Measurements from ENCODE around the gene PPDPF. TPM values are rescaled to one million over a fixed set of nuclear protein-coding genes. Genes with fewer than 3 reads are reported as not detected.

PPDPF gene
- total and polyA plus RNA-seq, 2 of the 8 experiments (the other 6 are each of a cell fraction or from before 2014, with no cell fraction given): 30.5 to 138 TPM

DNA sequence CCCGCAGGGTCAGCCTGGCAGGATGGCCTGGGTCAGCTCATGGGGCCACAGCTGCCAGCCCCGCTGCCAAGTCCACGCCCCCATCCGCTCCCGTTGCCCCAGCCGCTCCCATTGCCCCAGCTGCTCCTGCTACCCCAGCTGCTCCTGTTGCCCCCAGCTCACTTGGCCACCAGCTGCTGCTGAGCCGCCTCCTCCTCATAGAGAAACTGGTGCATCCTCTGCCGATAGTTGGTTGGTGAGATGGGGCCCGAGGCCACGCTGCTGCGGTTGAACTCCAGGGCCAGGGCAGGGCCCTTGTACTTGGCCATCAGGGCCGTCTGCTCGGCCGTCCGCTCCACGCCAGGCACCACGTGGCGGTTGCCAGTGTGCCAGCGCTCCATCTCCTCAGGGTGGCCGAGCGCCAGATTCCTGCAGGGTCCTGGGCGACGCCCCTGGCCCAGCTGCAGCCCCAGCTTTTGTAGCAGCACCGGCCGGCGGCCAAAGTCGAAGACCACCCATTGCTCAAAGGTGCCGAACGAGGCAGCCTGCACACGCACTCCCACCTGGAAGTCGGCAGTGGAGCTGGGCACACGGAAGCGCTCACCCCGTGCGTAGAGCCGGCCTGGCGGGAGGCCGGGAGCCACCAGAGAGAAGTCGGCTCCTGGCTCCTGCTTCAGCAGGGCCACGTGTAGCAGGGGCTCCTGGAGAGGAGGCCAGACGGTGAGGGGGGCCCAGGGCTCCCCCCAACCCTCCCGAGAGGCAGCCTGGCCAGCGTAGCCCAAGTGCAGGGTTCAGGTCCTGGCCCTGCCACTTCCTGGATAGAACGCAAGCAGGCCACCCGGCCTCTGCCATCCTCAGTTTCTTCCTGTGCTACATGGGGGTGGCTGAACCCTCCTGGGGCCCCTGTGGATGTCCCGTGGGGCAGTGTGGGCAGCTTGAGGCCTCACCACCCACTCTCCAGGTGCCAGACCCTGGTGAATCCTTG, 48.7 kb downstream of the PPDPF start:
- ChIA-PET POLR2A (ENCODE audit: partially characterized antibody) (no interaction called here), CTCF (ENCODE audit: partially characterized antibody) (interaction anchor here (1.2 to 2.6 kb wide), 3 partner anchors 11 to 31 kb away, joined by 3 to 8 read pairs (median 4); no protein-coding TSS in a partner anchor)
- peak overlapping the region; percentile 51; the same call in 1 of the 2 replicates for H4K8ac ChIP-seq (ENCODE audit: extremely low read depth, insufficient read depth, low read length)
- H3K9me3 ChIP-seq (ENCODE audit: insufficient read depth in 2 of 2, low read depth in 1 of 2, low read length in 1 of 2): no peaks in the 10 kb centered on the region
- no peak overlapping the region for H3K18ac ChIP-seq (ENCODE audit: extremely low read depth, low read length)
- no peak overlapping the region; a peak in 1 of 7 replicates for H3K9ac ChIP-seq (replicated peaks in 1 of 4; ENCODE audit: extremely low read depth in 1 of 4, low read depth in 3 of 4, low read length in 3 of 4)
- no peak overlapping the region for H3K14ac ChIP-seq (ENCODE audit: insufficient read length)
- no peaks in the 10 kb centered on the region; a peak in 1 of 8 replicates for H3K36me3 ChIP-seq (ENCODE audit: control insufficient read depth in 2 of 4, insufficient read depth in 4 of 4, low read length in 3 of 4)
- H2BK12ac ChIP-seq (ENCODE audit: low read depth, low read length): no peak overlapping the region
- no peaks in the 10 kb centered on the region; a peak in 1 of 7 replicates for H3K27me3 ChIP-seq (replicated peaks in 1 of 4; ENCODE audit: control insufficient read depth in 3 of 4, extremely low read depth in 1 of 4, insufficient read depth in 3 of 4, low read length in 3 of 4)
- no peak overlapping the region for H2BK120ac ChIP-seq (replicated peaks; ENCODE audit: low read depth, low read length)
- H3K4me2 ChIP-seq (ENCODE audit: insufficient read depth in 1 of 2, low read depth in 2 of 2, low read length in 2 of 2): no peak overlapping the region
- H4K20me1 ChIP-seq (replicated peaks in 1 of 2; ENCODE audit: control insufficient read depth in 1 of 2, insufficient read depth in 2 of 2, low read length in 2 of 2): peaks cover 0 to 3% of the 10 kb centered on the region in 2 experiments
- H2BK20ac ChIP-seq (ENCODE audit: low read length): no peak overlapping the region
- no peak overlapping the region for H3K23ac ChIP-seq (ENCODE audit: insufficient read length)
- H4K91ac ChIP-seq (replicated peaks; ENCODE audit: insufficient read length, low read length): no peak overlapping the region
- WGBS, 2 experiments (ENCODE audit: extremely low coverage in 1 of 2, insufficient coverage in 1 of 2, insufficient read length in 1 of 2, insufficient replicate concordance in 2 of 2, low coverage in 1 of 2, low lambda C conversion rate in 2 of 2, missing lambda C conversion rate in 1 of 2): 90% methylated on average over 42 of the region's 46 CpGs; no CpG with 5 or more reads in 1 of the 2 experiments
- no peak overlapping the region for H2BK5ac ChIP-seq (ENCODE audit: low read depth, low read length)
- no peaks in the 10 kb centered on the region for H3K79me2 ChIP-seq (ENCODE audit: control insufficient read depth in 1 of 2, insufficient read depth in 2 of 2, low read length in 2 of 2)
- FAIRE-seq: no peak
- no peak overlapping the region for H3K4me3 ChIP-seq (ENCODE audit: extremely low read depth in 1 of 4, insufficient read depth in 2 of 4, low read depth in 3 of 4, low read length in 4 of 4)
- H3K27ac ChIP-seq (ENCODE audit: low read depth, low read length): no peak overlapping the region
- no peak overlapping the region for H3K56ac ChIP-seq (replicated peaks; ENCODE audit: insufficient read length, low read depth, low read length)
- H4K5ac ChIP-seq (ENCODE audit: insufficient read length, low read depth, low read length): no peak overlapping the region
- no peak for DNase-seq (ENCODE audit: low read depth in 1 of 2, low spot score in 2 of 2)
- no peak overlapping the region for H3K4ac ChIP-seq (replicated peaks; ENCODE audit: insufficient read length, low read depth, low read length)
- H3K4me1 ChIP-seq (replicated peaks in 1 of 4; ENCODE audit: control insufficient read depth in 3 of 4, insufficient read depth in 4 of 4, low read length in 3 of 4): peaks cover 0 to 4% (median 1%) of the 10 kb centered on the region in 4 experiments; a peak in 5 of 7 replicates
- no peak overlapping the region for H2BK15ac ChIP-seq (ENCODE audit: low read length)
- no peaks in the 10 kb centered on the region; the same call in 1 of the 2 replicates for H3K23me2 ChIP-seq (ENCODE audit: low read depth, low read length)
- no peaks in the 10 kb centered on the region for H3K79me1 ChIP-seq (ENCODE audit: low read depth, low read length)
- no peak overlapping the region for H2AK5ac ChIP-seq (ENCODE audit: low read depth, low read length)
- no peak overlapping the region for H2AFZ ChIP-seq (ENCODE audit: low read length)
- no peak for TF ChIP-seq EZH2 (IDR thresholded peaks at IDR 0.05; ENCODE audit: low read depth, low read length, severe bottlenecking)
- TF ChIP-seq EP300 (IDR thresholded peaks at IDR 0.05; ENCODE audit: borderline replicate concordance in 1 of 2, low read depth in 2 of 2, low read length in 2 of 2): no peak
- TF ChIP-seq MAFK (IDR thresholded peaks at IDR 0.05; ENCODE audit: low read depth, low read length): no peak
- TF ChIP-seq SUZ12 (IDR thresholded peaks at IDR 0.05; ENCODE audit: low read length): no peak
- no peak for TF ChIP-seq SAP30 (IDR thresholded peaks at IDR 0.05; ENCODE audit: insufficient read depth, insufficient replicate concordance, low read length)
- no peak for TF ChIP-seq SRF (IDR thresholded peaks at IDR 0.05; ENCODE audit: low read depth, low read length)
- no peak for TF ChIP-seq TBP (IDR thresholded peaks at IDR 0.05; ENCODE audit: low read depth, low read length)
- no peak for TF ChIP-seq EGR1 (IDR thresholded peaks at IDR 0.05; ENCODE audit: borderline replicate concordance, low read depth, low read length)

All from H1 (cell line).